RWPE2 (cell line): ENCODE measurements around the gene DNTTIP2.

Experiments used
- ATAC-seq: fragments of 200-7000 bp; cut with Tn5 transposase; 3 replicates; pipeline ENCODE4 v1.9.1; 2021; ENCODE audit warnings: low read depth
- DNase-seq: peaks from one replicate; pipeline ENCODE4 v3.0.0-alpha.2; 2020; ENCODE audit warnings: low spot score
- H3K27ac ChIP-seq: fragments of 450-650 bp; 2 replicates; pipeline ENCODE4 v1.5.1; 2017; ENCODE audit warnings: mild to moderate bottlenecking; ENCODE audit not compliant: poor library complexity, severe bottlenecking
- H3K27me3 ChIP-seq: fragments of 250-450 bp; sonication (Bioruptor Pico); 2 replicates; pipeline ENCODE4 v1.5.1; 2021; ENCODE audit warnings: mild to moderate bottlenecking, moderate library complexity; ENCODE audit not compliant: insufficient read depth, poor library complexity, severe bottlenecking
- H3K36me3 ChIP-seq: fragments of 250-450 bp; sonication (Bioruptor Pico); 2 replicates; pipeline ENCODE4 v1.5.1; 2020; ENCODE audit warnings: low read depth, mild to moderate bottlenecking, moderate library complexity
- H3K4me1 ChIP-seq: fragments of 250-450 bp; sonication (Bioruptor Pico); 2 replicates; pipeline ENCODE4 v1.5.1; 2021; ENCODE audit warnings: mild to moderate bottlenecking, moderate library complexity; ENCODE audit not compliant: insufficient read depth, poor library complexity, severe bottlenecking
- H3K4me3 ChIP-seq: fragments of 250-450 bp; sonication (Bioruptor Pico); 2 replicates; pipeline ENCODE4 v1.5.1; 2021; ENCODE audit warnings: mild to moderate bottlenecking, moderate library complexity; ENCODE audit not compliant: severe bottlenecking
- H3K9me3 ChIP-seq: fragments of 250-450 bp; sonication (Bioruptor Pico); 2 replicates; pipeline ENCODE4 v1.5.1; 2021; ENCODE audit warnings: mild to moderate bottlenecking, moderate library complexity; ENCODE audit not compliant: severe bottlenecking
- CTCF ChIP-seq: fragments of 450-650 bp; IDR thresholded peaks from one replicate; pipeline ENCODE4 v1.5.1; 2017; ENCODE audit warnings: mild to moderate bottlenecking, moderate library complexity; ENCODE audit not compliant: poor library complexity, severe bottlenecking

Gene DNTTIP2

GRCh38 chr1:93899543-93900207 is 20.7 kb upstream of the DNTTIP2 start:
- no peak for DNase-seq
- peaks cover 48% of the 10 kb centered on the region for H3K36me3 ChIP-seq
- H3K4me3 ChIP-seq: no peak overlapping the region
- no peaks in the 10 kb centered on the region for H3K27me3 ChIP-seq
- H3K27ac ChIP-seq: no peak overlapping the region
- ATAC-seq: no peak
- no peaks in the 10 kb centered on the region for H3K9me3 ChIP-seq
- peaks cover 2% of the 10 kb centered on the region for H3K4me1 ChIP-seq
- no peak for TF ChIP-seq CTCF

- Histone ChIP-seq H3K36me3 (peaks cover 50% of the 10 kb centered on the region), H3K27me3 (no peaks in the 10 kb centered on the region), H3K4me1 (no peaks in the 10 kb centered on the region), H3K9me3 (no peaks in the 10 kb centered on the region), H3K27ac (no peak overlapping the region), H3K4me3 (no peak overlapping the region)
- no peak for TF ChIP-seq CTCF
- DNase-seq (no peak), ATAC-seq (no peak)
Observed at GRCh38 chr1:93888900-93889299, 9.9 kb upstream of the DNTTIP2 start.

DNA sequence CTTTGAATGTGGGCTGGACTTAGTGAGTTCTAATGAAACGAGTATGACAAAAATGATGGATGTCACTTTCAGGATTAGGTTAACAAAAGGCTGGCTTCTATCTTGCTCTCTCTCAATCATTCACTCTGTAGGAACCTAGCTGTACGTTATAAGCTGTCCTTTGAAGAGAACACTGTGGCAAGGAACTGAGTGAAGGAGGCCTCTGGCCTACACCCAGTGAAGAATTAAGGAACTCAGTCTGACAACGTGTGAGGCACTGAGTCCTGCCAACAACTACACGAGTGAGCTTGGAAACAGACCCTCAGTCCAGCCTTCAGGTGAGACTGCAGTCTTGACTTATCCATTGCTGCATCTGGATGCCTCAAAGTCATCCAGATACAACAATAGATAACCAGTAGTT is 3.3 kb upstream of the DNTTIP2 start:
- H3K9me3 ChIP-seq: no peaks in the 10 kb centered on the region
- DNase-seq (no peak), ATAC-seq (no peak)
- peaks cover 8% of the 10 kb centered on the region for H3K36me3 ChIP-seq
- H3K27me3 ChIP-seq: no peaks in the 10 kb centered on the region
- no peak for TF ChIP-seq CTCF
- H3K4me3 ChIP-seq: no peak overlapping the region
- no peak overlapping the region for H3K27ac ChIP-seq
- H3K4me1 ChIP-seq: peaks cover 9% of the 10 kb centered on the region

DNA sequence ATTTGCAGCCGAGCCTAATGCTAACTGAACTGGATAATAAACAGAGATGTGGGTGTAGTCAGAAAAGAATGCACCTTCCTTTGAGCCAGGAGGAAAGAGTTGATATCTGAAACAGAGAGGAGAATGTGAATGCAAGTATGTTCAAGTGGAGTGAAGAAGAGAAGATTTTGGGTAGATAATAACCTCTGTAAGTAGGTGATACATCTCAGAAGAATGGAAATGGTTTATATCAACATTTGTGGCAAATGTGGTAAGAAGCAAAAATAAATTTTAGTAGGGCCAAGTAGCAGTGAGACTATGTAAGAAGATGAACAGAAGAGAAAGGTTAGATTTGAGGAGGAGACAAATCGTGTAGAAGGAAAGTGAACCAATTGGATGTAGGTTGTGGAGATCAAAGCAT is 1.7 kb upstream of the DNTTIP2 start:
- no peak for ATAC-seq
- Histone ChIP-seq H3K27ac (no peak overlapping the region), H3K4me3 (no peak overlapping the region), H3K27me3 (no peaks in the 10 kb centered on the region), H3K9me3 (no peaks in the 10 kb centered on the region), H3K36me3 (peaks cover 20% of the 10 kb centered on the region), H3K4me1 (peaks cover 15% of the 10 kb centered on the region)
- no peak for DNase-seq
- no peak for TF ChIP-seq CTCF

GRCh38 chr1:93878501-93878888 is 511 bp downstream of the DNTTIP2 start:
- no peak for DNase-seq
- ATAC-seq: peak; percentile 15; the same call in 2 of the 3 replicates
- Histone ChIP-seq H3K27ac (peak overlapping the region; percentile 63), H3K9me3 (no peaks in the 10 kb centered on the region), H3K36me3 (peaks cover 42% of the 10 kb centered on the region), H3K4me1 (peaks cover 15% of the 10 kb centered on the region), H3K27me3 (no peaks in the 10 kb centered on the region), H3K4me3 (peak overlapping the region; percentile 96)
- TF ChIP-seq CTCF: no peak
